AG04449 (cell line): ENCODE data around the gene KLF16.
A peak's percentile ranks its signal among the peaks of the same experiment; 100 is the strongest.
"Not testable (repeated sequence)": the region's sequence is repeated elsewhere in the genome, so short reads cannot be mapped to it uniquely, and the experiment has no call there.

Source experiments
- CTCF ChIA-PET: fragments of 350-600 bp; formaldehyde crosslinking; extraction: SDS; loops from one replicate; lab custom pipeline; 2021; ENCODE audit warnings: antibody characterized with exemption; lab: Yijun Ruan, JAX
- POLR2A ChIA-PET: fragments of 400-600, 350-600 bp; formaldehyde crosslinking; extraction: SDS; loops from one replicate; lab custom pipeline; 2020; ENCODE audit warnings: antibody characterized with exemption, inconsistent platforms; lab: Yijun Ruan, JAX
- DNase-seq: peaks from one replicate; pipeline ENCODE4 v3.0.0-alpha.2; 2010; ENCODE audit warnings: low read depth, low spot score
- H3K4me3 ChIP-seq: 2 replicates; pipeline ENCODE4 v1.5.1; 2011; ENCODE audit warnings: low read depth, mild to moderate bottlenecking, control low read depth, low read length
- CTCF ChIP-seq: IDR thresholded peaks from one replicate; pipeline ENCODE4 v1.5.1; 2011; ENCODE audit warnings: mild to moderate bottlenecking, moderate library complexity, low read length, control low read depth, inconsistent platforms; ENCODE audit not compliant: insufficient read depth; ENCODE audit errors: missing control alignments

KLF16 gene

GRCh38 chr19:1875646-1876495 lies 12.5 kb upstream of the KLF16 start:
- ChIA-PET CTCF (interaction anchor here (0.8 to 1.7 kb wide), 8 partner anchors 10 to 54 kb away, joined by 3 to 16 read pairs (median 3); no protein-coding TSS in a partner anchor), POLR2A (interaction anchor here (0.6 to 1.3 kb wide), 5 partner anchors 9 to 202 kb away, joined by 3 to 8 read pairs (median 5); partner anchors contain the start of gene ABHD17A)
- TF ChIP-seq CTCF: no peak
- H3K4me3 ChIP-seq: peak overlapping the region; percentile 98
- DNase-seq: no peak

- peak overlapping the region; percentile 98 for H3K4me3 ChIP-seq
- not testable (repeated sequence) for DNase-seq
- ChIA-PET CTCF (interaction anchor here (0.9 to 1.6 kb wide), 3 partner anchors 10 to 55 kb away, joined by 3 to 16 read pairs (median 4); no protein-coding TSS in a partner anchor), POLR2A (interaction anchor here (0.5 to 0.9 kb wide), 2 partner anchors 10 to 284 kb away, joined by 3 to 8 read pairs; no protein-coding TSS in a partner anchor)
Observed at GRCh38 chr19:1875265-1875645, 11.9 kb upstream of the KLF16 start.

DNA sequence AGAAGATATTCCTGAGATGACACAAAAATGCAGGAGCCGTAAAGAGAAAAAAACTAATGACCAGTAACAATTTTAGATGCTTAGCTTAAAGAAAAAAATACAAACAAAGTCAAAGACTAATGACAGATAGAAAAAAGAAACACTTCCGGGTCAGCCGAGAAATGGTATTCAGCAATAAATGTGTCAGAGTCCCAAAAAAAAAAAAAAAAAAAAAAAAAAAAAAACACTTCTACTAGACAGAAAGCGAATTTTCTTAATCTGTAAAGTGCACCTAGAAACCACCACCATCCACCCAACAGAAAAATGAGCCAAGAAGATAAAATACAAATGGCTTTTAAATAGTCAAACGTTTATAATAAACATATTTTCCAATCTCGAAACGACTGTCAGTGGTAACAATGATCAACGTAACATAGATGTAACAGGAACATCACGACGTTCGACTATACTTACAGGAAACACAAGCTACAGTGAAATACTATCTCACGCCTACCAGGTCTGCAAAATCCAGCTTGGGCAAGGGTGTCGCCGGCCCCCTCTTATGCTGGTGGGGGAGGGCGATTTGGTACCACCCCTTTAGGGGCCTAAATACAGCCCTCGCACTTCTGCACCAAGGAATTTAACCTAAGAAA lies 11.3 kb upstream of the KLF16 start:
- TF ChIP-seq CTCF: no peak
- peak overlapping the region; percentile 98 for H3K4me3 ChIP-seq
- POLR2A ChIA-PET: interaction anchor here (0.5 to 0.9 kb wide), 3 partner anchors 10 to 380 kb away, joined by 3 to 8 read pairs (median 8); no protein-coding TSS in a partner anchor
- no peak for DNase-seq
- CTCF ChIA-PET: interaction anchor here (0.7 to 1.6 kb wide), 4 partner anchors 9 to 55 kb away, joined by 3 to 16 read pairs (median 4); no protein-coding TSS in a partner anchor

- CTCF ChIA-PET: interaction anchor here (0.7 to 1.6 kb wide), 4 partner anchors 8 to 56 kb away, joined by 3 to 16 read pairs (median 4); no protein-coding TSS in a partner anchor
- DNase-seq: no peak
- POLR2A ChIA-PET: interaction anchor here (0.6 kb wide), 1 partner anchor 380 kb away, joined by 8 read pairs; no protein-coding TSS in a partner anchor
- TF ChIP-seq CTCF: no peak
- H3K4me3 ChIP-seq: no peak overlapping the region; the same call in none of the 2 replicates
Observed at GRCh38 chr19:1873524-1874473, 10.4 kb upstream of the KLF16 start.

- H3K4me3 ChIP-seq: no peak overlapping the region
- ChIA-PET POLR2A (no interaction called here), CTCF (interaction anchor here (0.9 to 1.4 kb wide), 2 partner anchors 47 to 57 kb away, joined by 3 to 4 read pairs; no protein-coding TSS in a partner anchor)
- no peak for DNase-seq
- TF ChIP-seq CTCF: no peak
Observed at GRCh38 chr19:1872807-1873523, 9.6 kb upstream of the KLF16 start.
